ENCODE results near the gene CERS5. TPM values are rescaled to one million over a fixed set of nuclear protein-coding genes. Genes with fewer than 3 reads are reported as not detected.

CERS5 gene
- total and polyA plus RNA-seq, 10 of the 15 experiments (the other 5 are each of a cell fraction or from before 2014, with no cell fraction given), result 6.8 to 50.1 (median 31.8) TPM

DNA sequence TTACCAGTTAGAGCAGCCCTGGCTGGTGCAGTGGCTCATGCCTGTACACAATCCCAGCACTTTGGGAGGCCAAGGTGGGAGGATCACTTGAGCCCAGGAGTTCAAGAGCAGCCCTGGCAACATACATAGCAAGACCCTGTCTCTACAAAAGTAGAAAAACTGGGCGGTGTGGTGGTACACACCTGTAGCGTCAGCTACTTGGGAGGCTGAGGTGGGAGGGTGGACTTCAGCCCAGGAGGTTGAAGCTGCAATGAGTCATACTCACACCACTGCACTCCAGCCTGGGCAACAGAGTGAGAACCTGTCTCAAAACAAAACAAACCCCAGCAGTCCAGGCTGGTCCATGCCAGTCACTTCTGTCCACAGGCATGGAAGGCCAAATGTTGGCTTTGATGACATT is 47.8 kb downstream of the CERS5 start:
- DNase-seq (ENCODE audit: low read depth, low spot score) (no peak), ATAC-seq (no peak; the same call in 2 of the 3 replicates), FAIRE-seq (no peak)
- no peak overlapping the region for H3K4me2 ChIP-seq (ENCODE audit: control insufficient read depth, insufficient read depth)
- peaks cover 6 to 17% of the 10 kb centered on the region in 2 experiments for H3K36me3 ChIP-seq (ENCODE audit: control insufficient read depth in 2 of 2, insufficient read depth in 2 of 2, low read length in 1 of 2)
- no peak overlapping the region for H3K4me3 ChIP-seq
- H3K27ac ChIP-seq (ENCODE audit: control insufficient read depth, insufficient read depth), result no peak overlapping the region
- no TSS peak for BruUV-seq (replicated peaks)
- H3K79me2 ChIP-seq (ENCODE audit: control insufficient read depth, insufficient read depth, low read length), result peaks cover 29% of the 10 kb centered on the region
- 100% methylated on average over 2 of the region's 2 CpGs for WGBS (ENCODE audit: insufficient coverage, insufficient replicate concordance, low lambda C conversion rate, missing lambda C conversion rate)
- no peak overlapping the region for H3K9ac ChIP-seq (ENCODE audit: control insufficient read depth, insufficient read depth, low read length)
- ChIA-PET CTCF (interaction anchor here (0.6 to 5.1 kb wide), 3 partner anchors 8 to 987 kb away, joined by 3 to 30 read pairs (median 3); partner anchors contain the start of gene COX14), RAD21 (ENCODE audit: unreplicated experiment) (no interaction called here), SMC1A (ENCODE audit: uncharacterized antibody, unreplicated experiment) (interaction anchor here (1.1 kb wide), 1 partner anchor 9 kb away, joined by 5 read pairs; no protein-coding TSS in a partner anchor), POLR2A (interaction anchor here (0.7 kb wide), 1 partner anchor 33 kb away, joined by 4 read pairs; no protein-coding TSS in a partner anchor)
- in situ Hi-C loops (cut with MboI), result no loop called here
- H4K20me1 ChIP-seq (ENCODE audit: control insufficient read depth, insufficient read depth), result peaks cover 3% of the 10 kb centered on the region; the same call in 1 of the 2 replicates
- H3K9me3 ChIP-seq (replicated peaks; ENCODE audit: control insufficient read depth, insufficient read depth, low read length), result no peaks in the 10 kb centered on the region
- TF ChIP-seq SRF (IDR thresholded peaks at IDR 0.05; ENCODE audit: low read depth in 2 of 2, low read length in 2 of 2) (no peak), TCF7 (IDR thresholded peaks at IDR 0.05; ENCODE audit: borderline replicate concordance) (no peak)
- H3K27me3 ChIP-seq (replicated peaks in 1 of 2; ENCODE audit: control insufficient read depth in 2 of 2, insufficient read depth in 2 of 2, low read length in 1 of 2), result no peaks in the 10 kb centered on the region
- peaks cover 3% of the 10 kb centered on the region; the same call in 1 of the 2 replicates for H3K4me1 ChIP-seq (ENCODE audit: control insufficient read depth, insufficient read depth, low read length)
- no peak overlapping the region for H2AFZ ChIP-seq (ENCODE audit: control insufficient read depth, low read depth, low read length)
- intact Hi-C loops (cut with micrococcal nuclease; ENCODE audit: unreplicated experiment), result no loop called here

DNA sequence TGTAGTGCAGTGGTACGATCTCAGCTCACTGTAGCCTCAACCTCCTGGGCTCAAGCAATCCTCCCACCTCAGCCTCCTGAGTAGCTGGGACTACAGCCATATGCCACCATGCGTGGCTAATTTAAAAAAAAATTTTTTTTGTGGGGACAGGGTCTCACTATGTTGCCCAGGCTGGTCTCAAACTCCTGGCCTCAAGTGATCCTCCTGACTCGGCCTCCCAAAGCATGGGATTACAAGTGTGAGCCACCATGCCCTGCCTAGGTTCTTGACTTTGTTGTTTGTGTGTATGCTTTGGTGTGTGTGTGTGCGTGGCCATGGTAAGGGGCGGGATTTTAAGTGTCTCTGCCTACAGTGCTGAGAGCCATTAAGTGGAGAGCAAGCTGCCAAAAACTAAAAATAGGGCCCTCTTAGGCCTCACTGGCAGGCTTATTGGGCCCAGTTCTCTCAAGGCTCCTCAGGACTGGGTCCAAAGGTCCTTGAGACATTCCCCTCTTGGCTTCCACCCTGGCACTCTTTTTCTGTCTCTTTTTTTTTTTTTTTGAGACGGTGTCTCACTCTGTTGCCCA is 50.0 kb downstream of the CERS5 start:
- no peaks in the 10 kb centered on the region for H3K9me3 ChIP-seq (replicated peaks; ENCODE audit: control insufficient read depth, insufficient read depth, low read length)
- H3K9ac ChIP-seq (ENCODE audit: control insufficient read depth, insufficient read depth, low read length), result no peak overlapping the region
- no peak overlapping the region for H2AFZ ChIP-seq (ENCODE audit: control insufficient read depth, low read depth, low read length)
- peaks cover 3% of the 10 kb centered on the region; the same call in 1 of the 2 replicates for H4K20me1 ChIP-seq (ENCODE audit: control insufficient read depth, insufficient read depth)
- H3K27ac ChIP-seq (ENCODE audit: control insufficient read depth, insufficient read depth), result no peak overlapping the region
- no peak for ATAC-seq
- FAIRE-seq, result no peak
- WGBS (ENCODE audit: insufficient coverage, insufficient replicate concordance, low lambda C conversion rate, missing lambda C conversion rate), result 97% methylated on average over 6 of the region's 6 CpGs
- POLR2A ChIA-PET, result interaction anchor here (0.6 kb wide), 1 partner anchor 280 kb away, joined by 4 read pairs; no protein-coding TSS in a partner anchor
- intact Hi-C loops (cut with micrococcal nuclease; ENCODE audit: unreplicated experiment) (no loop called here), in situ Hi-C loops (cut with MboI) (no loop called here)
- CTCF ChIA-PET, result interaction anchor here (1.1 to 13.0 kb wide), 10 partner anchors 8 to 326 kb away, joined by 3 to 257 read pairs (median 4); partner anchors contain the start of gene CERS5
- BruUV-seq (replicated peaks), result no TSS peak
- H3K4me3 ChIP-seq, result no peak overlapping the region
- H3K79me2 ChIP-seq (ENCODE audit: control insufficient read depth, insufficient read depth, low read length), result peaks cover 46% of the 10 kb centered on the region
- TF ChIP-seq CEBPZ (IDR thresholded peaks at IDR 0.05; ENCODE audit: low read depth, low read length) (no peak), EGR1 (IDR thresholded peaks at IDR 0.05; ENCODE audit: borderline replicate concordance in 1 of 2, low read depth in 2 of 2, low read length in 2 of 2) (no peak)
- peaks cover 3% of the 10 kb centered on the region; the same call in 1 of the 2 replicates for H3K4me1 ChIP-seq (ENCODE audit: control insufficient read depth, insufficient read depth, low read length)
- DNase-seq (ENCODE audit: low read depth, low spot score), result no peak
- H3K4me2 ChIP-seq (ENCODE audit: control insufficient read depth, insufficient read depth), result no peak overlapping the region
- RAD21 ChIA-PET (ENCODE audit: unreplicated experiment), result interaction anchor here (1.2 kb wide), 1 partner anchor 31 kb away, joined by 3 read pairs; no protein-coding TSS in a partner anchor
- no peaks in the 10 kb centered on the region for H3K27me3 ChIP-seq (replicated peaks in 1 of 2; ENCODE audit: control insufficient read depth in 2 of 2, insufficient read depth in 2 of 2, low read length in 1 of 2)
- SMC1A ChIA-PET (ENCODE audit: uncharacterized antibody, unreplicated experiment), result interaction anchor here (0.7 kb wide), 1 partner anchor 197 kb away, joined by 3 read pairs; no protein-coding TSS in a partner anchor
- peaks cover 6 to 14% of the 10 kb centered on the region in 2 experiments; a peak in 3 of 4 replicates for H3K36me3 ChIP-seq (ENCODE audit: control insufficient read depth in 2 of 2, insufficient read depth in 2 of 2, low read length in 1 of 2)
